ENCODE measurements around the gene ST6GALNAC1.

ST6GALNAC1 gene

DNA sequence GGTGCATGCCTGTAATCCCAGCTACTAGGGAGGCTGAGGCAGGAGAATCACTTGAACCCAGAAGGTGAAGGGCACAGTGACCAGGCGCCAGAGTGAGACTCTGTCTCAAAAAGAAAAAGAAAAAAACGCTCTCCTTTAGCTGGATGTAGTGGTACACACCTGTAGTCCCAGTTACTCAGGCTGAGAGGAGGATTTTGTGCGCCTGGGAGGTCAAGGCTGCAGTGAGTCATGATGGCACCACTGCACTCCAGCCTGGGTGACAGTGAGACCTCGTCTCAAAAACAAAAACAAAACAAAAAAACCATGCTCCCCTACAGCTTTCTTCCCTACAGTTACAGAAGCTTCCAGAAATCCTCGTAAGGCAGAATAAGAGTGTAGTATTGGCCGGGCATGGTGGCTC, 33.1 kb upstream of the ST6GALNAC1 start:
- Histone ChIP-seq H3K4me3 (ENCODE audit: low read depth in 1 of 5, low read length in 5 of 5) (no peak overlapping the region), H3K36me3 (ENCODE audit: control insufficient read depth in 5 of 5, insufficient read depth in 5 of 5, low read length in 5 of 5) (peaks cover 0 to 35% (median 22%) of the 10 kb centered on the region in 5 donors), H3K9ac (ENCODE audit: low read length in 5 of 5) (no peak overlapping the region), H3K27me3 (ENCODE audit: control insufficient read depth in 5 of 5, insufficient read depth in 4 of 5, low read length in 5 of 5) (peaks cover 0 to under 1% (median 0%) of the 10 kb centered on the region in 5 donors), H3K27ac (ENCODE audit: low read depth, low read length) (no peak overlapping the region), H3K9me3 (ENCODE audit: control insufficient read depth in 5 of 5, low read length in 5 of 5) (no peaks in the 10 kb centered on the region), H3K4me1 (ENCODE audit: control insufficient read depth in 5 of 5, insufficient read depth in 5 of 5, low read length in 5 of 5) (peaks cover under 1 to 15% (median 11%) of the 10 kb centered on the region in 5 donors)

DNA sequence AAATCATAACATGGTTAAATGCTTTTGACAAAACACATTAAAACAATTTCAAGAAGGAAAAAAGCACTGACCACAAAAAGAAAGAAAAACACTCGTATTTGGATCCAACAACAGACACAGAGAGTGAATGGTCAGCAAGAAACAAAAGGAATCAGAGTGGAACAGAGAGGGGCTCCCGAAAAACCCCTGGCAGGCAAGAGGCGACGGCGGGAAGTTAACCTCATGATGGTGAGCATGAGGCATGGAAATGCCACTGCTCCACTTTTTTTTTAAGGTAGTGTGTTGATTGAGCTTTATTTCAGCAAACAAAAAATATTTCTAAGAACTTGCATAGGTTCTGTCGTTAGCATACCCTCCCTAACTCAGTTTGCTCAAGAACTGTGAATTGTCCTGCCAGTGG, 32.1 kb upstream of the ST6GALNAC1 start:
- H3K27ac ChIP-seq (ENCODE audit: low read depth, low read length) = no peak overlapping the region
- peaks cover 0 to 35% (median 22%) of the 10 kb centered on the region in 5 donors for H3K36me3 ChIP-seq (ENCODE audit: control insufficient read depth in 5 of 5, insufficient read depth in 5 of 5, low read length in 5 of 5)
- H3K4me1 ChIP-seq (ENCODE audit: control insufficient read depth in 5 of 5, insufficient read depth in 5 of 5, low read length in 5 of 5) = peaks cover 4 to 15% (median 15%) of the 10 kb centered on the region in 5 donors
- no peak overlapping the region for H3K9ac ChIP-seq (ENCODE audit: low read length in 5 of 5)
- H3K4me3 ChIP-seq (ENCODE audit: low read depth in 1 of 5, low read length in 5 of 5) = no peak overlapping the region
- peaks cover 0 to 3% (median 0%) of the 10 kb centered on the region in 5 donors for H3K27me3 ChIP-seq (ENCODE audit: control insufficient read depth in 5 of 5, insufficient read depth in 4 of 5, low read length in 5 of 5)
- no peaks in the 10 kb centered on the region for H3K9me3 ChIP-seq (ENCODE audit: control insufficient read depth in 5 of 5, low read length in 5 of 5)

DNA sequence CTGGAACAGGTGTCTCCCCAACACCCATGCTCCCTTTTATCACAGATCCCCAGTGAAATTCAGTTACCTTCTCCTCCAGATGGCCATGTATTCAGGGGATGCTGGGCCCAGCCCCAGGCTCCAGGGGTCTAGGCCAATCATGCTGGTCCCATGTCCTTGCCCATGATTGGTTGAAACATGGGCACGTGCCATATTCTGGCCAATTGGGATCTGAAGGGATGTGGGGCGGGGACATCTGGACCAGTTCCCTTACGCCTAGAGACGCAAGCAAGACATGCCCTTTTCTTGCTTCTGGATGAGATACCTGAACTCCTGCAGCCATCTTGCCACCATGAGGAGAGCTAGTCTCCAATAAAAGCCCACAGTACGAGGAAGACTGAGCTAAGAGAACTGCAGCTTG, 31.0 kb upstream of the ST6GALNAC1 start:
- H3K9ac ChIP-seq (ENCODE audit: low read length in 5 of 5) = no peak overlapping the region

DNA sequence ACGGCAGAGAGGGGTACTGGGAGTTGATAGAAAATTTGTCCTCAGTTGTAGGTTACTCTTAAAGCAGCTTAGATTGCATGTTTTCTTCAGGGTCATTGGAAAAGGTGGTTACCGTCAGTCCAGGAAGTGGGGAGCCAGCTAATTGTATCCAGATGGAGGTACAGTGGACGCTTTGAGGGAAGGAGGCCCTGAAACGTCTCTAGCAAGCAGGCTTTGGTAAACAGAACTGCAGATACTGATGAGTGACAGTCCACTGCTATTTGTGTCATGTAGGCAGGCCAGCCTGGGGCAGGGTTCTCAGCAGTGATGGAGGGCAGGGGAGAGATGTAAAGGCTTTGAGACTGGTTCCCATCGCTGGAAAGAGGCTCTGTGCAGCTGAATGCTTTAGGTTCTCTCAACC, 30.2 kb upstream of the ST6GALNAC1 start:
- H3K4me1 ChIP-seq (ENCODE audit: control insufficient read depth in 5 of 5, insufficient read depth in 5 of 5, low read length in 5 of 5) = peaks cover 4 to 15% (median 15%) of the 10 kb centered on the region in 5 donors
- H3K4me3 ChIP-seq (ENCODE audit: low read depth in 1 of 5, low read length in 5 of 5) = no peak overlapping the region
- H3K9me3 ChIP-seq (ENCODE audit: control insufficient read depth in 5 of 5, low read length in 5 of 5) = no peaks in the 10 kb centered on the region
- no peak overlapping the region for H3K27ac ChIP-seq (ENCODE audit: low read depth, low read length)
- no peak overlapping the region for H3K9ac ChIP-seq (ENCODE audit: low read length in 5 of 5)
- H3K36me3 ChIP-seq (ENCODE audit: control insufficient read depth in 5 of 5, insufficient read depth in 5 of 5, low read length in 5 of 5) = peaks cover 0 to 29% (median 17%) of the 10 kb centered on the region in 5 donors
- H3K27me3 ChIP-seq (ENCODE audit: control insufficient read depth in 5 of 5, insufficient read depth in 4 of 5, low read length in 5 of 5) = peaks cover 0 to 3% (median 0%) of the 10 kb centered on the region in 5 donors

More for the DNA sequence above, 31.0 kb upstream of the ST6GALNAC1 start:
- Histone ChIP-seq H3K4me3 (ENCODE audit: low read depth in 1 of 5, low read length in 5 of 5) (no peak overlapping the region), H3K4me1 (ENCODE audit: control insufficient read depth in 5 of 5, insufficient read depth in 5 of 5, low read length in 5 of 5) (peaks cover 4 to 15% (median 15%) of the 10 kb centered on the region in 5 donors), H3K36me3 (ENCODE audit: control insufficient read depth in 5 of 5, insufficient read depth in 5 of 5, low read length in 5 of 5) (peaks cover 0 to 31% (median 22%) of the 10 kb centered on the region in 5 donors), H3K27ac (ENCODE audit: low read depth, low read length) (no peak overlapping the region), H3K27me3 (ENCODE audit: control insufficient read depth in 5 of 5, insufficient read depth in 4 of 5, low read length in 5 of 5) (peaks cover 0 to 3% (median 0%) of the 10 kb centered on the region in 5 donors), H3K9me3 (ENCODE audit: control insufficient read depth in 5 of 5, low read length in 5 of 5) (no peaks in the 10 kb centered on the region)

DNA sequence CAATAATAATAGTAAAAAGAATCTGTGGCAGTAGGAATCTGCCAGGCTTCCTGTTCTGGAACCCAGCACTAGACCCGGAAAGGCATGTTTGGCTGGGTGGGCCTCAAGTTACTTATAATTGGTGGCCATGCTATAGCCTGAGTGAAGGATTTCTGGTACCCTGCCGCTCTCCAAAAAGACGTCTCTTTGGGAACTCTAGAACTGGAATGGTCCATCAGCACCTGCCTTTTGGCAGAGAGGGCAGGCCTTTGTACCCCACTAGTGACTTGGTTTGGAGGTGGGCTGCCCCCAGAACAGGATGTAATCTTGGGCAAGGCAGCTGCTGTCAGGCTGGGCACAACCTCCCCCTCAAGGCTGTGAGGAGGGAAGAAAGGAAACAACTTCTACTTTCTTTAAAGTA, 29.3 kb upstream of the ST6GALNAC1 start:
- Histone ChIP-seq H3K4me1 (ENCODE audit: control insufficient read depth in 5 of 5, insufficient read depth in 5 of 5, low read length in 5 of 5) (peaks cover 4 to 15% (median 15%) of the 10 kb centered on the region in 5 donors), H3K9ac (ENCODE audit: low read length in 5 of 5) (no peak overlapping the region), H3K4me3 (ENCODE audit: low read depth in 1 of 5, low read length in 5 of 5) (no peak overlapping the region), H3K27ac (ENCODE audit: low read depth, low read length) (no peak overlapping the region), H3K36me3 (ENCODE audit: control insufficient read depth in 5 of 5, insufficient read depth in 5 of 5, low read length in 5 of 5) (peaks cover 0 to 21% (median 14%) of the 10 kb centered on the region in 5 donors), H3K27me3 (ENCODE audit: control insufficient read depth in 5 of 5, insufficient read depth in 4 of 5, low read length in 5 of 5) (peaks cover 0 to 3% (median 0%) of the 10 kb centered on the region in 5 donors), H3K9me3 (ENCODE audit: control insufficient read depth in 5 of 5, low read length in 5 of 5) (no peaks in the 10 kb centered on the region)

DNA sequence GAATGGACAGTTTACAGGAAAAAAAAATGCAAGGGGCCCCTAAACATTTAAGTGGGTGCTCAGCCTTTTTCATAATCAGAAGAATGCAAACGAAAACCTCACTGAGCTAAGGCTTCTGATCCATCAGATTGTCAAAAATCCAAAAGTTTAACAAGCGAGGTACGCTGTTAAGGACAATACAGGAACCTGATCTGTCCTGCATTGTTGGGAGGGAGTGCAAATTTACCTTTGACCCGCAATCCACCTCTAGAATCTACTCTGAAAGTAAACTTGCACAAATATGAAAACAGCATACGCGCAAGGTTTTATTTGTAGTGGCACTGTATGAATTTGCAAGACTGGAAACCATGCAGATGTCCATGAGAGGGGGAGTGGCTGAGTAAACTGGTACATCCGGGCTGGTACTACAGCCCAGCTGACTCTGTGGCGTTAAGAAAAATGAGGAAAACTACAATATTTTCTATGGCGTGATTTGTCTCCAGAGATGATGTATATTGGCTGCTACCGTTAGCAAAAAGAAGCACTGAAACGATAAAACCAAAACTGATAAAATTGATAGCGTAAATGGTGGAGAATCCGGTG, 28.8 kb upstream of the ST6GALNAC1 start:
- Histone ChIP-seq H3K27me3 (ENCODE audit: control insufficient read depth in 5 of 5, insufficient read depth in 4 of 5, low read length in 5 of 5) (peaks cover 0 to 3% (median 0%) of the 10 kb centered on the region in 5 donors), H3K9me3 (ENCODE audit: control insufficient read depth in 5 of 5, low read length in 5 of 5) (no peaks in the 10 kb centered on the region), H3K4me1 (ENCODE audit: control insufficient read depth in 5 of 5, insufficient read depth in 5 of 5, low read length in 5 of 5) (peaks cover 4 to 15% (median 15%) of the 10 kb centered on the region in 5 donors), H3K4me3 (ENCODE audit: low read depth in 1 of 5, low read length in 5 of 5) (peak overlapping the region; percentile 64 to 94 (median 82)), H3K27ac (ENCODE audit: low read depth, low read length) (peak overlapping the region; percentile 83), H3K36me3 (ENCODE audit: control insufficient read depth in 5 of 5, insufficient read depth in 5 of 5, low read length in 5 of 5) (peaks cover 0 to 16% (median 8%) of the 10 kb centered on the region in 5 donors), H3K9ac (ENCODE audit: low read length in 5 of 5) (peak overlapping the region; percentile 60 to 90 (median 69))

DNA sequence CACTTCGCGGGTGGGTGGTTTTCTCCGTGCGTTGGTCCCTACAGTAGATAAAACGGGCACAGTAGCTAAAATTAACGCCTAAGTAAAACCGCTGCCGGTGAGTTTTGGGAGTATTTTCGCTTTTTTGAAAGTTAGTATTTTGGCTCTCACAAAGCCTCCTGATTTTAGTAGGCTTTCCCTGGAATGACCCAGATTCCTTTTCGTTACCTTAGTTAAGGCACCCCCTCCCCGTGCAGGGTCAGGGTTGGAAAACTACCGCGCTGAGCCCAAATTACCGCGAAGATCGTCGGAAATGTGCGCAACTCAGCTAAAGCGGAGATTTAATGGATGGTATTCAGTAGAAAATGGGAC, 28.3 kb upstream of the ST6GALNAC1 start:
- H3K27ac ChIP-seq (ENCODE audit: low read depth, low read length) = peak overlapping the region; percentile 83
- peaks cover 0 to 3% (median 0%) of the 10 kb centered on the region in 5 donors for H3K27me3 ChIP-seq (ENCODE audit: control insufficient read depth in 5 of 5, insufficient read depth in 4 of 5, low read length in 5 of 5)
- no peaks in the 10 kb centered on the region for H3K9me3 ChIP-seq (ENCODE audit: control insufficient read depth in 5 of 5, low read length in 5 of 5)
- peaks cover 0 to 11% (median 4%) of the 10 kb centered on the region in 5 donors for H3K36me3 ChIP-seq (ENCODE audit: control insufficient read depth in 5 of 5, insufficient read depth in 5 of 5, low read length in 5 of 5)
- H3K9ac ChIP-seq (ENCODE audit: low read length in 5 of 5) = peak overlapping the region; percentile 60 to 90 (median 69)
- peaks cover 4 to 15% (median 15%) of the 10 kb centered on the region in 5 donors for H3K4me1 ChIP-seq (ENCODE audit: control insufficient read depth in 5 of 5, insufficient read depth in 5 of 5, low read length in 5 of 5)
- peak overlapping the region; percentile 64 to 94 (median 82) for H3K4me3 ChIP-seq (ENCODE audit: low read depth in 1 of 5, low read length in 5 of 5)

DNA sequence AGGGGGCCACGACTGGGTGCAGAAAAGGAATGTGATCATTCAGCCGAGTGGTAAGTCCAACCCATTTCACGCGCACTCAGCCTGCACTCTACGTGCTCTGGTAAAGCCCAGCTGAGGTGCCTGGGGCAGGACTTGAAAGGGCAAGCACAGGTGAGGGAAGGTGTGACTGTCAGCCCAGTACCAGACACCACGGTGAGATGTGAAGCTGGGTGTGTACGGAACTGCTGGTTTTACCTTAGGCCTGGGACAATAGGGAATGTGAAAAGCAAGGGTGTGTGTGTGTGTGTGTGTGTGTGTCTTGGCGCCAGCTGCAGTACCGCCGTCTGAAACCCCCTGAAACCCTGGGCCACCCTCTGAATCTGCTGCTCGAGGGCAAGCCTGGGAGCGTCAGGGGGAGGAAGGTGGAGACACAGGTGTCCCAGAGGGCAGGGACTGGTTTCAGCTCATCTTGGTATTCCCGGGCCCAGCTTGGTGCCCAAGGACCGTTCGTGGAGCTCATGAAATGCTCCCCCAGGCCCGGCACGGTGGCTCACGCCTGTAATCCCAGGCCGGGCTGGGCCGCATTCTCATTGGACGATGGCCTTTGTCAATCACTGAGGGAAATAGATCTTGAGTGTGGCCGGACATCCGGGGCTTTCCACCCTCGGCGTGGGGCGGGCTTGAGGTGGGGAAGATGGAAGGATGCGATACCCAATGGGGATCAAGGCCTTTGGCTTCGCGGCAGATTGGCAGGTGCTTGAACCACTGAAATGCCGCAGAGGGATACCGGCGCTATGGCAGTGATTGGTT, 27.8 kb upstream of the ST6GALNAC1 start:
- Histone ChIP-seq H3K4me3 (ENCODE audit: low read depth in 1 of 5, low read length in 5 of 5) (peak overlapping the region; percentile 64 to 94 (median 82)), H3K9ac (ENCODE audit: low read length in 5 of 5) (peak overlapping the region; percentile 64 to 86 (median 71)), H3K27me3 (ENCODE audit: control insufficient read depth in 5 of 5, insufficient read depth in 4 of 5, low read length in 5 of 5) (peaks cover 0 to 3% (median 0%) of the 10 kb centered on the region in 5 donors), H3K27ac (ENCODE audit: low read depth, low read length) (peak overlapping the region; percentile 83), H3K9me3 (ENCODE audit: control insufficient read depth in 5 of 5, low read length in 5 of 5) (no peaks in the 10 kb centered on the region), H3K4me1 (ENCODE audit: control insufficient read depth in 5 of 5, insufficient read depth in 5 of 5, low read length in 5 of 5) (peaks cover 4 to 15% (median 15%) of the 10 kb centered on the region in 5 donors), H3K36me3 (ENCODE audit: control insufficient read depth in 5 of 5, insufficient read depth in 5 of 5, low read length in 5 of 5) (peaks cover 0 to 6% (median 0%) of the 10 kb centered on the region in 5 donors)

DNA sequence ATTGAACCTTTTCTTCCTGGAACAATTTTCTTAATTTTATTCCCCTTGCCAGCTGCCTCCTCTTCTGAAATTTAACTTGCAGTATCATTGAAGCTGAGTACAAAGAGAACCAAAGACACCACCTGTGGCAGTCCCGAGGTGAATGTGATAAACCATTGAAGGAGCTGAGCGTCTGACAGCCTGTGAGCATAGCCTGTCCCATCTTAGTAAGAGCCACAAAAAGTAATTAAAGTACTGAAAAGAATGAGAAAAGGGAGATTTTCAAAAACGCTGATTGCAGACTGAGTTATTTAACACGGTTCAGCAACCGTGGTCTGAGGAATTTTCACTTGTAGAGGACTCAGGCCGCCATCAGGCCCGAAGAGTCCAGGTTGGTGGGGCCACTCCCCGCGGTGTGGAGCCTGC, 27.2 kb upstream of the ST6GALNAC1 start:
- Histone ChIP-seq H3K4me1 (ENCODE audit: control insufficient read depth in 5 of 5, insufficient read depth in 5 of 5, low read length in 5 of 5) (peaks cover 4 to 15% (median 15%) of the 10 kb centered on the region in 5 donors), H3K9ac (ENCODE audit: low read length in 5 of 5) (peak overlapping the region in 2 of 5 donors; percentile 64 to 71), H3K27me3 (ENCODE audit: control insufficient read depth in 5 of 5, insufficient read depth in 4 of 5, low read length in 5 of 5) (peaks cover 0 to 3% (median 0%) of the 10 kb centered on the region in 5 donors), H3K27ac (ENCODE audit: low read depth, low read length) (no peak overlapping the region), H3K36me3 (ENCODE audit: control insufficient read depth in 5 of 5, insufficient read depth in 5 of 5, low read length in 5 of 5) (peaks cover 0 to 3% (median 0%) of the 10 kb centered on the region in 5 donors), H3K4me3 (ENCODE audit: low read depth in 1 of 5, low read length in 5 of 5) (peak overlapping the region; percentile 64 to 92 (median 81)), H3K9me3 (ENCODE audit: control insufficient read depth in 5 of 5, low read length in 5 of 5) (no peaks in the 10 kb centered on the region)

Measured in subcutaneous abdominal adipose tissue (tissue), 5 donors.